NT2/D1 (cell line): ENCODE measurements around the gene PIGO.

Source experiments
- DNase-seq: peaks from one replicate; pipeline ENCODE4 v3.0.0-alpha.2; 2011; ENCODE audit warnings: low read depth, low spot score
- H3K27me3 ChIP-seq: 2 replicates; pipeline ENCODE4 v1.6.0; 2011; ENCODE audit warnings: mild to moderate bottlenecking; ENCODE audit not compliant: insufficient read length, insufficient read depth
- H3K36me3 ChIP-seq: 2 replicates; pipeline ENCODE4 v1.6.1; 2011; ENCODE audit warnings: mild to moderate bottlenecking, low read length, mixed read lengths; ENCODE audit not compliant: insufficient read depth, insufficient read length
- H3K4me1 ChIP-seq: 2 replicates; pipeline ENCODE4 v1.5.1; 2011; ENCODE audit not compliant: insufficient read depth, insufficient read length
- H3K4me3 ChIP-seq: 2 replicates; pipeline ENCODE4 v1.5.1; 2011; ENCODE audit warnings: low read depth; ENCODE audit not compliant: insufficient read length
- H3K9ac ChIP-seq: 2 replicates; pipeline ENCODE4 v1.6.0; 2011; ENCODE audit warnings: low read depth; ENCODE audit not compliant: insufficient read length
- H3K9me3 ChIP-seq: 2 replicates; pipeline ENCODE4 v1.5.1; 2011; ENCODE audit warnings: mild to moderate bottlenecking, low read length; ENCODE audit not compliant: insufficient read depth
- SUZ12 ChIP-seq: IDR thresholded peaks from 2 replicates; pipeline ENCODE4 v1.6.1; 2011; ENCODE audit not compliant: insufficient read length, insufficient read depth; ENCODE audit errors: extremely low read depth
- YY1 ChIP-seq: IDR thresholded peaks from 2 replicates; pipeline ENCODE4 v1.6.1; 2011; ENCODE audit not compliant: insufficient read length, insufficient read depth
- ZNF274 ChIP-seq: IDR thresholded peaks from 2 replicates; pipeline ENCODE4 v1.6.1; 2011; ENCODE audit warnings: mild to moderate bottlenecking, low read depth, low read length

PIGO gene

DNA sequence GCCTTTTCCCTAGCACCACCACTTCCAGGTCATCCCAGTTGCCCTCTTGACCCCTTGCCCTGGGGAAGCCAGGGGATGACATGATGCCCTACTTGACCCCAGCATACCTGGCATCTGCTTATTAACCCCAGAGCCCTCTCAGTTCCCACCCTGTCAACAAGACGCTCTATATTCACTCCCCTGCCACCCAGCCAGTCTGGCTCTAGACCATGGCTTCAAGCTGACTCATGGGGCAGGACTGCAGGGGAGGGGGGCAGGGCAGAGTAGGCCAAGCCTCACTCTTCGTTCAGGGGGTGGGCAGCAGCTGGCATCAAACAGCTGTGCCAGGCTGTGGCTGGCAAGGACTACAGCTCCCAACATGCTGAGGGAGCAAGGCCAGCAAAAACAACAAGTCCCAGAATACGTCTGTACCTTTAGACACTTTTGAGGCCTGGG, 14.0 kb upstream of the PIGO start:
- Histone ChIP-seq H3K4me1 (peaks cover 17% of the 10 kb centered on the region), H3K9ac (peak overlapping the region; percentile 83), H3K9me3 (no peaks in the 10 kb centered on the region), H3K27me3 (no peaks in the 10 kb centered on the region), H3K36me3 (peaks cover 35% of the 10 kb centered on the region), H3K4me3 (peak overlapping the region; percentile 78)
- TF ChIP-seq YY1: no peak
- TF ChIP-seq SUZ12: no peak
- no peak for TF ChIP-seq ZNF274
- DNase-seq: no peak

DNA sequence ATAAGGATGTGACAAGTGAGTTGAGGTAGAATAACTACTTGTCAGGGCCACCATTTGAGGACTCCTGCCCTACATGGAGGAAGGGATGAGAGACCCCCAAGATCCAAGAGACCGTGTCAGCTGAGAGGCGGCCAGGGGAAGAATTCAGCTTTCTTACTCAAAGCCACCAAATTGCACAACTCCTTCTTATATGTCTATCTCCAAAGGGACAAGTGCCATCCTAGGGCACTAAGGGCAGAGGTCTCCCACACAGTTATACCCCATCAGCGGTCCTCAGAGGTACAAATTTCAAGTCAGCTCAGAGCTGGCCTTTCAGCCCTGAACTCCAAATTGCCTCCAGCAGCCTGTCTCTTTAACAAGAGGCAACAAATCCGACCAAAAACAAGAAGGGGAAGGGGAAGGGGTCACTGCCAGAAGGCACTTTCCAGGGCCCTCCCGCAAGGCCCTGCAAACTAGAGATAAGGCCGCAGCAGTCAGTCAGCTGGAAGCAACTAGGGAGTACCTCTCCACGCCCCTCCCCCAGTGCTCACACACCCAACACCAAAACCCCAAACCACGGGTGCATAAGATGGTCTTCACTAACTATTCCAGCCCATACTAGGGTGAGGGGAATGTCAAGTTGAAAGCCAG, 12.7 kb upstream of the PIGO start:
- Histone ChIP-seq H3K27me3 (no peaks in the 10 kb centered on the region), H3K4me3 (no peak overlapping the region), H3K9me3 (no peaks in the 10 kb centered on the region), H3K36me3 (peaks cover 47% of the 10 kb centered on the region), H3K4me1 (peaks cover 20% of the 10 kb centered on the region), H3K9ac (no peak overlapping the region)
- TF ChIP-seq SUZ12 (no peak), YY1 (no peak), ZNF274 (no peak)
- DNase-seq: no peak

DNA sequence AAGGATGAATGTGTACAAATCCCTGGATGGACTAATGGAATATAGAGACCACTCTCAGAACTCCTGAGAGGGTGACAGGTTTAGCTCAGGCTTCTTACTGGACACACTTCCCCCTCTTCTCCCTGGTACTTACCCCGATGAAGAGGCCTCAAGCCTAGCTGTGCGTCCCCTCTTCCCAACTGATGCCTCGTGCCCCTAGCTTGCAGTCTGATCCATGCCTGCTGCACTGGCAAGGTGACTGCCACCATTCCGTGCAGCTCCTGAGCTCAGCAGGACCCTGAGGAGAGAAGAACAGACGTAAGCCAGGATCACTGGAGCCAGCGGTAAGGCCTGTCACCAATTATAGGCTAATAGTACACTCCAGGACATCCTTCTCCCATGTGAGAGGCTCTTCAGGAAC, 12.1 kb upstream of the PIGO start:
- H3K9me3 ChIP-seq: no peaks in the 10 kb centered on the region
- peaks cover 23% of the 10 kb centered on the region for H3K4me1 ChIP-seq
- no peak overlapping the region for H3K4me3 ChIP-seq
- H3K9ac ChIP-seq: no peak overlapping the region
- TF ChIP-seq YY1 (no peak), ZNF274 (no peak), SUZ12 (no peak)
- DNase-seq: no peak
- peaks cover 47% of the 10 kb centered on the region for H3K36me3 ChIP-seq
- H3K27me3 ChIP-seq: no peaks in the 10 kb centered on the region

DNA sequence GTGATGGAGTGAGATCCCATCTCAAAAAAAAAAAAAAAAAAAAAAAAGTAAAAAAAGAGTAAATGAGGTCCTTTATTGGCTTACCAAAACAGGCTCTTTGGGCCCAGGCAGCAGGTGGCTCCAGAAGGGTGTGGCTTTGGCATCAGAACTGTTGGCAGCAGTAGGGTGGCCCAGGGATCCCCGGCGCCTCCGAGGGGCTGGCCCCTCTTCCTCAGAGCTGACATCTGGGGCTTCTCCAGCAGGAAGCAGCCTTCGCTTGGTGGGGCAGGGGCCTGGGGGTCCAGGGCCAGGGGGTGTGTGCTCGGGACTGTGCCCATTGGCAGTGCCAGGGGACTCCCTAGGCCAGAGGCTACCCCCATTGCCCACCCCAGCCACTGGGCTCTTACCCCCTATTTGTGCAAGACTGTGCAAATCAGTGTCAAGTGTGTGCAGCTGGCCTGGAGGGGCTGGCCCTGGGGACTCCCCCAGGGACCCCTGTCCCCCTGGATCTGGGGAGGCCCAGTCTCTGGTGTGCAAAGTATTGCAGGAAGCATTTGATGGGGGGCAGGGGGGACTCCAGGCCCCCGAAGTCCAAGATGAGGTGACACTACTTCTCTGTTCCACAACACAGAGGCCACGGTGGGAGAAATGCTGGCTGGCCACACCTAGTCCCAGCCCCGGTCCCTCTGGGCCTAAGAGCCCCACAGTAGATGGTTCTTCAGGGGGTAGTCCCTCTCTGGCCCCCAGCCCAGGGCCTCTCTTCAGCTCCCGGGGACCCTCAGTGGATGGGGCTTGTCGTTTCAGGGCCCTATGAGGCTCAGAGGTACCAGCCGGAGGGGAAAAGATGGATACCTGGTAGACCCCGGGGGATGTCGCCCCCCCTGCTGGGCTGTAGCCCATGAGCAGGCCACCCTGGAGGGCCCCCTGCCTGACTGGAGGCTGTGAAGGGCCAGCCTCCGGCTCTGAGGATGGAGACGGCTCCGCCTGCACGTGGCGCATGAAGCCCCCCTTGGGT, 11.2 kb upstream of the PIGO start:
- Histone ChIP-seq H3K9me3 (no peaks in the 10 kb centered on the region), H3K36me3 (peaks cover 47% of the 10 kb centered on the region), H3K27me3 (no peaks in the 10 kb centered on the region), H3K4me3 (no peak overlapping the region), H3K4me1 (peaks cover 21% of the 10 kb centered on the region), H3K9ac (no peak overlapping the region)
- TF ChIP-seq YY1: no peak
- TF ChIP-seq ZNF274: no peak
- DNase-seq: no peak

DNA sequence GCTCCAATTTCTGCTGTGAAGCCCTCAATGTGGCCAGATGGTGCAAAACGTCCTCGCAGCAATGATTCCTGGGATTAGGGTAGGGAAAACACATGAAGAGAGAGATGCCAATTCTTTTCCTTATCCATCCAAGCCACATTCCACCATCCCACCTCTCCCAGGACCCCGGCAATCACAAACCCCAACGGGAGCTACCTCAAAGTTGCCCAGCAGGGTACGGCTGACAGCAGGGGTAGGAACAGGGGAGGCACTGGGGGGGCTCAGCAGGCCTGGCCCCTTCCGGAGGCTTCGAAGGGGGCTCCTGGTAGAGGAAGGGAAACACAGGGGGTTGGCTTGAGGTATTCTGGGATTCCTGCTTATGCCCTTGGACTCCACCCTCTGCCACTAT, 9.9 kb upstream of the PIGO start:
- Histone ChIP-seq H3K4me3 (no peak overlapping the region), H3K9me3 (no peaks in the 10 kb centered on the region), H3K4me1 (peaks cover 16% of the 10 kb centered on the region), H3K36me3 (peaks cover 56% of the 10 kb centered on the region), H3K27me3 (no peaks in the 10 kb centered on the region), H3K9ac (no peak overlapping the region)
- TF ChIP-seq SUZ12 (no peak), ZNF274 (no peak), YY1 (no peak)
- no peak for DNase-seq

DNA sequence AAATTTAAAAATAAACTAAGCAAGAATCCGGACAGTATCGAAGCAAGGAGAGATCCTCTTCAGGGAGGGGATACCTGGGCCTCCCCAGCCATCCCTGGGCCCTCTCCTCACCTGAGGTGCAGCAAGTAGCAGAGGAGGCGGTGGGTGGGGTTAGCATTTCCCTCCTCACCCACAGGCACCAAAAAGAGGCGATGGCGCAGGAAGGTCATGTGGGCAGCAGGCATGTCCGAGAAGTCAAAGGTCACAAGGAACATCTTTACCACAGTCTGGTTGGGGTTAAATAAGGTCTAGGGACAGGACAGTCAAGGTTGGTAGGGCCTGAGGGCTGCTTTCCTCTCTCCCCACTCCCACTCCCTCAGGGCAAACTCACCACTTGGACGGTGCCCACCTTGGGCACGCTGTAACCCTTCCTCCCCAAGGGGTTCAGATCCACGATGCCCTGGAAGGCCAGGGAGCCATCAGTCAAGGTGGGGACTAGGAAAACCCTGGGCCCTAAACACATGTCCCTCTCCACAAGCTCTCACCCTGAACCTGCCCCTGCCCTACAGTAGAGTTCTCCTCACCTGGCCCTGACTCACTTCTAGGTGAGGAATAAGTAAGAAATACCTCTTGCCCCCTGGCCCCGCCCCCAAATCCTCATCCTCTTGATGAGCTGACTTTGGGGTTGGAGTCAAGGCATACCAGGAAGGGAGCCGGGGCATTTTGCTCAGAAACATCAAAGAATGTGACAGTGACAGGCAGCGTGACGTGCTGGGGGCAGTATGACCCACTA, 9.4 kb upstream of the PIGO start:
- Histone ChIP-seq H3K9ac (no peak overlapping the region), H3K4me1 (peaks cover 13% of the 10 kb centered on the region), H3K27me3 (no peaks in the 10 kb centered on the region), H3K4me3 (no peak overlapping the region), H3K36me3 (peaks cover 62% of the 10 kb centered on the region), H3K9me3 (no peaks in the 10 kb centered on the region)
- no peak for DNase-seq
- TF ChIP-seq YY1 (no peak), ZNF274 (no peak), SUZ12 (no peak)

DNA sequence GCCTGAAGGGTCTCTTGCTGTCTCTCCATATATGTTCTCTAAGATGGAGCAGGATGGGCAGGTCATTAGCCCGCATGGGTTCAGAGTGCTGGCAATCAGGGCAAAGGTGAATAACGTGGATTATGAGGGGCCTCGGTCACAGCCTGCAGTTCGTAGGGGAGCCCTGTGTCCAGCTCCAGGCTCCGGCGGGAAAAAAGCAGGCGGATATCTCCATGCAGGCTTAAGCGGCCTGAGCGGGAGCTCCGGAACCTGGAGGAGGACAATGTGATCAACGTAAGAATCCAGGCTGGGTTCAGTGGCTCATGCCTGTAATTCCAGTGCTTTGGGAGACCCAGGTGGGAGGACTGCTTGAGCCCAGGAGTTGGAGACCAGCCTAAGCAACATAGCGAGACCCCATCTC, 8.7 kb upstream of the PIGO start:
- Histone ChIP-seq H3K36me3 (peaks cover 68% of the 10 kb centered on the region), H3K4me1 (peaks cover 6% of the 10 kb centered on the region), H3K9me3 (no peaks in the 10 kb centered on the region), H3K9ac (no peak overlapping the region), H3K27me3 (no peaks in the 10 kb centered on the region), H3K4me3 (no peak overlapping the region)
- no peak for TF ChIP-seq SUZ12
- no peak for TF ChIP-seq ZNF274
- TF ChIP-seq YY1: no peak
- no peak for DNase-seq
